NCI-H82 treated with DMSO at 0.1 percent for 48 hours (cell line): ENCODE measurements around the gene SNX8.

ENCODE experiments used
- DNase-seq: peaks from one replicate; lab custom pipeline; 2025; ENCODE audit not compliant: unreplicated experiment; lab: John Stamatoyannopoulos, UW

The SNX8 gene

DNA sequence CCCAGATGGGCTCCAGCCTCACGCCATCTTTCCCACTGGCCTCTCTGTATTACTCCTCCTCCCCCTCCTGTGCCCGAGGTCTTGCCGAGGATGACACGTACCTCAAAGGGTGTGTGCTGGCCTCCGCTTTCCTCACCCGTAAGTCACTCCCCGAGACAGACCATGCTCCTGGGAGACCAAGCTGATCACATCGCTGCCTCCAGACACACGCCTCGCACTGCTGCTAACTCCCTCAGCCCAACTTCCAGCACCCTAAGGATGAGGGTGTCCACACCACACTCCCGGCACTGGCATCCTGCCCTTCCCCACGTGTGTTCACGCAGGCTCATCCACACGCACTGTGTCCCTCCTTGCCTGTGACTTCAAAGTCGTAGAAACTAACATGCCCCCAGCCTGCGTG lies 105.5 kb downstream of the SNX8 start:
- DNase-seq: no peak

DNA sequence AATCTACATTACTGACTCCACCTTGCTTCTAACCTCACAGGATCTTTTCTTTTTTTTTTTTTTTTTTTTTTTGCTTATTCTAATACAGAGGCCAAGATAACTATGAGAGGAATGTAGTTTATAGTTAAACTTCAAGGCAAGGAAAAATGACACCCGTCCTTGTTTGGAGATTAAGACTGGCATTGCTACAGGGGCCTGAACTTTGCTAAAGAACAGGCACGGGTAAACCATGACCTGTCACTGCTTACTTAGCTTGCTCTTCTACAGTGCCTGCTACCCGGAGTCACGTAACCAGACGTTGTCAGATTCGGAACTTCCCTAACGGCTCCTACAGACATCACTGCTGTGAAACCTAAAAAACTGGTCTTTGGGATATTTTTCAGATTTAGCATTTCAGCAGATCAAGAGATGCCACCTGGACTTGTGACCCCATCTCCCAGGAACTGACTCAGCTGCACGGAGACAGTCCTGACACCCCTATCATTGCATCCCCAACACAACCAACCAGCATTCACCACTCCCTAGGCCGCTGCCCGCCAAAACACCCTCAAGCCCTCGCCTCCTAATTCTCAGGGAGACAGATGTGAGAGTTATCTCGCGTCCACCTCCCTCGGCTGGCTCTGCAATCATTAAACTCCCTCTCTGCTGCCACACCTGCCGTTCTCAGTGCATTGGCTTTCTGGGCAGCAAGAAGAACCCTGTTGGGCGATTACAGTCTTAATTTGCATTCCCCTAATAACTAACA lies 109.0 kb downstream of the SNX8 start:
- DNase-seq: no peak

DNA sequence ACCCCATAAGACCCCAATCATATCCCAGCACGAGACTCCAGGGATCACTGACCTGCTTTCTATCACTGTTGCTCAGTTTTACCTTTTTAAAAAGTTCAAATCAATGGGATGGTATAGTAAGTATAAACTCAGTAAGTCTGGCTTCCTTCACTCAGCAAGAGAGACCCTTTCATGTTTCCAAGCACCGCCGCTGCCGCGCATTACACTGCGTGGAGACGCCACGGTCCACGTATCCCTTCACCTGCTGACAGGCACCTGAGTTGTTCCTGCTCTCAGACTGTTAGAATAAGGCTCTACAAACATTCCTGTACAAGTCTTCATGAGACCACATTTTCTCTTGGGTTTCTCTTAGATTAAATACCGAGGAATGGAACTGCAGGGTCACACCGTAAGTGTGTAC lies 109.8 kb downstream of the SNX8 start:
- no peak for DNase-seq

DNA sequence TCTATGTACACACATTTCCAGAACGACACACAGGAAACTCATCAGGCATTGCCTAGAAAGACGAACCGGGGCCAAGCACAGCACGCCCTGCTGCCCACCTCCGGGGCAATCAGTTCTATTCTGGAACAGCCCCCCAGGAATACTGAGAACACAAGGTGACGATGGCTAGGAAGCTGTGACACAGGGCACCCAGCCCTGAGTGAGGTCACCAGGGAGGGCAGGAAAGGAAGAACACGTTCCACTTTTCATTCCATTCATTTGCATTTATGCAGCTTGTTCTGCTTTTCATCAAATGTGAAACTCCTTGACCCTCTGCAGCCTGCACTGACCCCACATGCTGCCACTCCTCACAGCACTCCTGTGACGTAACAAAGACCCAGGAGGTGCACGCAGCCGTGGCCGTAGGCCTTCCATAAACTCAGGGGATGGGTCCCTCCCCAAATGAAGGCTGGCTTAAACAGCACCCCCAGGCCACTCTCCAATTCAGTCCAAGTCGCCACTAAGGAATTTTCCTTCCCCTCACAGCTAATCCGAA lies 110.4 kb downstream of the SNX8 start:
- DNase-seq: no peak

DNA sequence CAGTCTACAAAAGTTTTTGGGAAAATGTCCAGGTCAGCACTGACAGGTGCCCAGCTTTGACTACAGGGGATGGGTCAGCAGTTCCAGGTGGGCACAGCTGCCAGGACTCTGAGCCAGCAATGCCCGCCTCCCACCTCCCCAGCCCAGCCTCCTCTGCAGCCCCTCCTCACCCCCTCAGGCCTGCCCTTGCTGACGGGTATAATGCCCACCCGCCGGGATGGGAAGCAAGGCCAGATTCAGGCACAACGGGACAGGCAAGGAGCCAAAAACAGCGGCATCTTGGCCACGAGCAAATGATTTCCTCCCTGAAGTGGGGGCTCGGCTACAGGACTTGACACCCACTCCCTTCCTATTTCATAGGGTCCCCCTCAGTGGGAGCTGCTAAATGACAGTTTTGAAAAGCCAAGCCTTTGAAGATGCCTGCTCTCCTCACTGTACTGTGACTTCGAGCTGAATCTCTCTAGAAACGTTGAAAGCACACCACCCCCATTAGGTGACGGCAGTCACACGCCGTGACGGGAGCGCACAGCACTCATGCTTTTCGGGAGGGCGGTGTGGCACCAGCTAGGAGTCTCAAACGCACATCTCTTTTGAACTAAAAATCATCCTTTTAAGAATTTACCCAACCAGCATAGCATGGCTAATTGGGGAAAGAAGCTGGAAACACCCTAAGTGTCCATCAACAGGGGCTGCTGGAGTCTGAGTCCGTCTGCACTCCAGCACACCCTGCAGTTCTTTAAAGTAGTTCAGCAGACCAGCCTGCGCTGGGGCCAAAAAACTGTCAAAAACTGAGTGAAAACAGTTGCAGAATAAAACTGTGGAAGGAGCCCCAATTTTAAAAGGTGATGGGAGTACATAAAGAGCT lies 111.1 kb downstream of the SNX8 start:
- no peak for DNase-seq

DNA sequence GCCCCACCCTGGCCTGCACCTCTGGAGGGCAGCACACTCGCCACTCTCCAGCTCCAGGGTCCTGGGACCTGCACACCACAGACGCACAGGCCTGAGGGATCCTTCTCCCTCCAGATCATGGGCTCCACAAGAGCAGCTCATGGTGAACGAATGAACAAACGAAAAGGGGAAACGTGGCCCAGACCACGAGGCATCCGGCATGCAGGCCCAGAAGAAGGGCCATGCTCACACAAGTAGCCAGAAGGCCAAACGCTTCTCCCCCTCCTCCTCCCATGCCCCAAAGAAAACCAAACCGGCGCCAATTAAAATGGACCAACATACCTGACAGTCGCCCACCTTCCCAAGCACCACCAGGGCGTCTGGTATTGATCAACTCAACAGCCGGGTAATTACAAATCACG lies 111.9 kb downstream of the SNX8 start:
- no peak for DNase-seq
